Brain microvascular endothelial cell (primary cell): ENCODE results near the gene RSL24D1.

Experiments
- DNase-seq: peaks from one replicate; pipeline ENCODE4 v3.0.0-alpha.2; 2020
- H3K27ac ChIP-seq: fragments of 250-450 bp; sonication (Bioruptor Pico); 2 replicates; pipeline ENCODE4 v1.5.1; 2020; ENCODE audit warnings: mild to moderate bottlenecking, moderate library complexity
- H3K27me3 ChIP-seq: fragments of 250-450 bp; sonication (Bioruptor Pico); replicated peaks from 2 replicates; pipeline ENCODE4 v1.5.1; 2020; ENCODE audit warnings: mild to moderate bottlenecking
- H3K36me3 ChIP-seq: fragments of 250-450 bp; sonication (Bioruptor Pico); replicated peaks from 2 replicates; pipeline ENCODE4 v1.5.1; 2020; ENCODE audit warnings: mild to moderate bottlenecking
- H3K4me3 ChIP-seq: 2 replicates; pipeline ENCODE4 v1.5.1; 2011; ENCODE audit warnings: low read depth, mild to moderate bottlenecking, control low read depth, low read length, moderate library complexity
- CTCF ChIP-seq: IDR thresholded peaks from 2 replicates; pipeline ENCODE4 v1.5.1; 2011; ENCODE audit warnings: low read depth, mild to moderate bottlenecking, moderate library complexity, low read length, control low read depth, inconsistent platforms; ENCODE audit errors: missing control alignments
- in situ Hi-C: cut with HindIII; loops from 2 replicates; pipeline ENCODE4 v1.10.0; 2017; ENCODE audit warnings: low sequenced_read_pairs, low pct_ligation_motif_present

Gene RSL24D1

GRCh38 chr15:55222588-55222987 is 25.8 kb upstream of the RSL24D1 start:
- Histone ChIP-seq H3K27me3 (no peaks in the 10 kb centered on the region), H3K4me3 (no peak overlapping the region), H3K36me3 (peaks cover 2% of the 10 kb centered on the region), H3K27ac (no peak overlapping the region)
- in situ Hi-C loops, result no loop called here
- TF ChIP-seq CTCF, result no peak
- no peak for DNase-seq

GRCh38 chr15:55221090-55222011 is 24.6 kb upstream of the RSL24D1 start:
- Histone ChIP-seq H3K27ac (peak overlapping the region; percentile 85), H3K4me3 (no peak overlapping the region), H3K27me3 (no peaks in the 10 kb centered on the region), H3K36me3 (peaks cover 2% of the 10 kb centered on the region)
- no peak for TF ChIP-seq CTCF
- DNase-seq, result peak; percentile 74
- in situ Hi-C loops, result no loop called here

DNA sequence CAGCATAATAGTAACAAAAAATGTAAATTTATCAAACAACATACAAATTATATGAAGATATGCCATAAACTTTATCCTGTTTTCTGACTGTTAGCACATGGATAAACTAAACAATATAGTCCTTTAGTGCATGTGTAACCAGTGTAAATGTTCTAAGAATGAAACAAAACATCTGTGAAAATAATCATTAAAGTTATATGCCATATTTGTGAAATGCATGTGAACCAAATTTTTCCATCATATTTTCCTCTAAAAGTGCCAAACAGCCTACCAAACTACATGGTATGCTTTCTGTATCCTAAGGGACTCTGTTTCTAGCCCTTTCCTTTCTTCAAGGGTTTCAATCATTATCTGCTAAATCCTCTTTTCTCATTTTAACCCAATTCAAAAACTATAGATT is 23.9 kb upstream of the RSL24D1 start:
- DNase-seq, result no peak
- Histone ChIP-seq H3K36me3 (peaks cover 2% of the 10 kb centered on the region), H3K27ac (peak overlapping the region; percentile 85), H3K4me3 (no peak overlapping the region), H3K27me3 (no peaks in the 10 kb centered on the region)
- in situ Hi-C loops, result no loop called here
- no peak for TF ChIP-seq CTCF

GRCh38 chr15:55218056-55218455 is 21.3 kb upstream of the RSL24D1 start:
- in situ Hi-C loops, result no loop called here
- DNase-seq, result no peak
- Histone ChIP-seq H3K4me3 (no peak overlapping the region), H3K27me3 (no peaks in the 10 kb centered on the region), H3K36me3 (no peaks in the 10 kb centered on the region), H3K27ac (no peak overlapping the region)
- no peak for TF ChIP-seq CTCF

DNA sequence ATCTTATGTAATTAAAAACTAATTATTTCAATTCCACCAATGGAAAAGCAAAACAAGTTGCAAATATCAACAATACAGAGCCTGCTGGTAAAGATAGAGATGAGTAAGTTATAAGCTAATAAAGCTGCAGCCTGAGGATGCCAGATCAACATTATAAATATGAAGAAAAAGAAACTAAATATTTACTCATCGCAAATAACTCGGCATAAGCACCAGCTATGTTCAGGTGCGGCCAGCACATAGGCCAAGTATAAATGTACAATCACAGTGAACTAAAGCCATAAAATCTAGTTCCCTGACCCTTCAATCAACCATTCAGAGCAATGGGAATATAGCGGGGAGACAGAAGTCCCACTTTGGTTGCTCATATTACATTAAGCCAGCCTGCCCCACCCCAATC is 7.7 kb upstream of the RSL24D1 start:
- TF ChIP-seq CTCF, result no peak
- H3K36me3 ChIP-seq, result no peaks in the 10 kb centered on the region
- H3K4me3 ChIP-seq, result no peak overlapping the region
- in situ Hi-C loops, result no loop called here
- H3K27ac ChIP-seq, result no peak overlapping the region
- no peak for DNase-seq
- no peaks in the 10 kb centered on the region for H3K27me3 ChIP-seq

DNA sequence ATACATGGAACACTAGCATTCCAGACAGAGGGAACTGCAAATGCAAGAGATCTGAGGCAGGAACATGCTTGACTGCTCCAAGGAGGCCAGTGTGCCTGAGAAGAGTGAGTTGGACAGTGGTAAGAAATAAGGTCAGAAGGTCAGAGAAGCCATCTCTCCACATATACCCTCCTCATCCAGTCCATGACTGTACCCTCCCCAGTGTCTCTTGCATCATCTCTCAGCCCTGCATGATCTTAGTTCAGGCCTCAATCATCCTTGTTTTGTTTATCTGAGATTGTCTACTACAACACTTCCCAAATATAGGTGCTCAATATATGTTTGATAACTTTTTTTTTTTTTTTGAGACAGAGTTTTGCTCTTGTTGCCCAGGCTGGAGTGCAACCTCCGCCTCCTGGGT is 5.5 kb upstream of the RSL24D1 start:
- no peaks in the 10 kb centered on the region for H3K27me3 ChIP-seq
- no peak for TF ChIP-seq CTCF
- H3K4me3 ChIP-seq, result no peak overlapping the region
- in situ Hi-C loops, result no loop called here
- H3K27ac ChIP-seq, result no peak overlapping the region
- H3K36me3 ChIP-seq, result no peaks in the 10 kb centered on the region
- DNase-seq, result no peak
